Retinal pigment epithelial cell (primary cell): Measurements from ENCODE around the gene SPATA31D4.

Experiments used
- DNase-seq: peaks from one replicate; pipeline ENCODE4 v3.0.0-alpha.2; 2010; ENCODE audit warnings: low read depth
- H3K4me3 ChIP-seq: 2 replicates; pipeline ENCODE4 v1.5.1; 2011; ENCODE audit warnings: mild to moderate bottlenecking, low read length, control low read depth, moderate library complexity
- TF ChIP-seq, protein P1 (sequence below): conservative IDR thresholded peaks from 2 replicates; pipeline ENCODE4 v1.5.1; 2011; ENCODE audit warnings: low read depth, low read length, control low read depth, inconsistent platforms

SPATA31D4 gene

DNA sequence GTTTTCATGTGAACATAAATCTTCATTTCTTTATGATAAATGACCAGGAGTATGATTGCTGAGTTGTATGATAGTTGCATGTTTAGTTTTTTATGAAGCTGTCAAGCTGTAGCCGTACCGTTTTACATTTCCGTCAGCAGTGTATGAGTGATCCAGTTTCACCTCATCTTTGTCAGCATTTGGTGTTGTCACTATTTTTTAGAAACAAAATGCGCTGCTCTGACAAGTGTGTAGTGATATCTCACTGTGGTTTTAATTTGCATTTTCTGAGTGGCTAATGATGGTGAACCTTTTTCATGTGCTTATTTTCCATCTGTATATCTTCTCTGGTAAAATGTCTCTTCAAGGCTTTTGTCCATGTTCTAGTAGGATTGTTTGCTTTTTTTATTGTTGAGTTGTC, 53.7 kb downstream of the SPATA31D4 start:
- TF ChIP-seq, protein P1, sequence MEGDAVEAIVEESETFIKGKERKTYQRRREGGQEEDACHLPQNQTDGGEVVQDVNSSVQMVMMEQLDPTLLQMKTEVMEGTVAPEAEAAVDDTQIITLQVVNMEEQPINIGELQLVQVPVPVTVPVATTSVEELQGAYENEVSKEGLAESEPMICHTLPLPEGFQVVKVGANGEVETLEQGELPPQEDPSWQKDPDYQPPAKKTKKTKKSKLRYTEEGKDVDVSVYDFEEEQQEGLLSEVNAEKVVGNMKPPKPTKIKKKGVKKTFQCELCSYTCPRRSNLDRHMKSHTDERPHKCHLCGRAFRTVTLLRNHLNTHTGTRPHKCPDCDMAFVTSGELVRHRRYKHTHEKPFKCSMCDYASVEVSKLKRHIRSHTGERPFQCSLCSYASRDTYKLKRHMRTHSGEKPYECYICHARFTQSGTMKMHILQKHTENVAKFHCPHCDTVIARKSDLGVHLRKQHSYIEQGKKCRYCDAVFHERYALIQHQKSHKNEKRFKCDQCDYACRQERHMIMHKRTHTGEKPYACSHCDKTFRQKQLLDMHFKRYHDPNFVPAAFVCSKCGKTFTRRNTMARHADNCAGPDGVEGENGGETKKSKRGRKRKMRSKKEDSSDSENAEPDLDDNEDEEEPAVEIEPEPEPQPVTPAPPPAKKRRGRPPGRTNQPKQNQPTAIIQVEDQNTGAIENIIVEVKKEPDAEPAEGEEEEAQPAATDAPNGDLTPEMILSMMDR: no peak
- no peak overlapping the region for H3K4me3 ChIP-seq
- DNase-seq: no peak
